K562 (cell line): ENCODE data around the gene WARS2. TPM values are rescaled to one million over a fixed set of nuclear protein-coding genes. Genes with fewer than 3 reads are reported as not detected.

Experiments
- ATAC-seq: fragments of 200-7000 bp; cut with Tn5 transposase; 3 replicates; pipeline ENCODE4 v1.9.1; 2020; ENCODE audit warnings: moderate library complexity
- BruUV-seq: library from RNA; stranded (reverse); fragments of 400-500 nt; replicated peaks from 2 replicates; lab custom pipeline; 2021; lab: Mats Ljungman, UMichigan
- CTCF ChIA-PET: fragments of 300-600 bp; formaldehyde crosslinking; extraction: SDS; loops from one replicate; lab custom pipeline; 2021; ENCODE audit warnings: low intra/inter-chr PET ratio; lab: Yijun Ruan, JAX
- POLR2A ChIA-PET: fragments of 300-600, 350-650 bp; sonication (Branson Sonifier 250); formaldehyde crosslinking; extraction: SDS; loops from one replicate; lab custom pipeline; 2021; ENCODE audit warnings: antibody characterized with exemption, inconsistent platforms; lab: Yijun Ruan, JAX
- DNase-seq, 4 experiments: peaks; one replicate each; pipeline versions ENCODE4 v3.0.0 to v3.0.0-alpha.2; 2011 to 2018; ENCODE audit warnings: low spot score in 3 of 4, mixed read lengths in 3 of 4; ENCODE audit errors: extremely low read depth in 1 of 4
- FAIRE-seq: peaks from 2 replicates; lab custom pipeline; 2011; peaks lifted over from hg19 to GRCh38; lab: Jason Lieb, UNC
- H2AFZ ChIP-seq: 2 replicates; pipeline ENCODE4 v1.6.0; 2011; ENCODE audit warnings: low read depth, low read length, control low read depth, inconsistent platforms
- H3K27ac ChIP-seq: fragments of 200-600 bp; 3 replicates; pipeline ENCODE4 v1.8.0; 2011; ENCODE audit warnings: low read depth, mild to moderate bottlenecking, control low read depth, inconsistent platforms, low read length, moderate library complexity, mixed read lengths; ENCODE audit errors: extremely low read depth
- H3K27me3 ChIP-seq, 2 experiments: fragments of 300-600 bp in 1 of 2; 2 replicates in 1 of 2; 3 replicates in 1 of 2; pipeline versions ENCODE4 v1.6.0 to v1.8.0; 2011; ENCODE audit warnings: inconsistent platforms in 2 of 2, low read length in 2 of 2, mild to moderate bottlenecking in 1 of 2, mixed read lengths in 1 of 2, moderate library complexity in 1 of 2; ENCODE audit not compliant: control insufficient read depth in 2 of 2, insufficient read depth in 2 of 2
- H3K36me3 ChIP-seq: fragments of 300-600 bp; 3 replicates; pipeline ENCODE4 v1.8.0; 2011; ENCODE audit warnings: mild to moderate bottlenecking, low read length, inconsistent platforms; ENCODE audit not compliant: control insufficient read depth, insufficient read depth
- H3K4me1 ChIP-seq, 2 experiments: fragments of 200-600 bp in 1 of 2; replicated peaks in 1 of 2; 2 replicates in 1 of 2; 3 replicates in 1 of 2; pipeline versions ENCODE4 v1.5.1 to v1.8.0; 2011; ENCODE audit warnings: inconsistent platforms in 2 of 2, low read length in 2 of 2, mild to moderate bottlenecking in 1 of 2, mixed read lengths in 1 of 2, moderate library complexity in 1 of 2; ENCODE audit not compliant: control insufficient read depth in 2 of 2, insufficient read depth in 2 of 2
- H3K4me2 ChIP-seq: 2 replicates; pipeline ENCODE4 v1.6.1; 2011; ENCODE audit warnings: low read length, control low read depth, inconsistent platforms, mixed read lengths; ENCODE audit not compliant: insufficient read depth
- H3K4me3 ChIP-seq: fragments of 200-600 bp; sonication (generic), shearing (Covaris generic); 2 replicates; pipeline ENCODE4 v1.5.1; 2016; ENCODE audit warnings: control low read depth, inconsistent platforms
- H3K79me2 ChIP-seq: fragments of 200-600 bp; 3 replicates; pipeline ENCODE4 v1.8.0; 2011; ENCODE audit warnings: low read length, inconsistent platforms; ENCODE audit not compliant: control insufficient read depth, insufficient read depth
- H3K9ac ChIP-seq, 2 experiments: 2 replicates each; pipeline versions ENCODE4 v1.6.0 to v1.6.1; 2011; ENCODE audit warnings: low read depth in 2 of 2, low read length in 2 of 2, control low read depth in 1 of 2, inconsistent platforms in 1 of 2, mild to moderate bottlenecking in 1 of 2, mixed read lengths in 1 of 2; ENCODE audit not compliant: insufficient read depth in 1 of 2
- H3K9me1 ChIP-seq: one replicate; pipeline ENCODE4 v1.6.0; 2011; ENCODE audit warnings: inconsistent platforms, mild to moderate bottlenecking, low read length, moderate library complexity; ENCODE audit not compliant: control insufficient read depth, insufficient read depth
- H3K9me3 ChIP-seq: replicated peaks from 2 replicates; pipeline ENCODE4 v1.5.1; 2011; ENCODE audit warnings: low read depth, low read length, inconsistent platforms; ENCODE audit not compliant: control insufficient read depth, insufficient read depth
- H4K20me1 ChIP-seq: replicated peaks from 2 replicates; pipeline ENCODE4 v1.6.1; 2011; ENCODE audit warnings: low read length, inconsistent platforms, mixed read lengths; ENCODE audit not compliant: control insufficient read depth, insufficient read depth
- BCL6 ChIP-seq: fragments of 250-450 bp; sonication (Bioruptor Pico); IDR thresholded peaks from 2 replicates; pipeline ENCODE4 v1.4.0; 2020
- CEBPG ChIP-seq, 3 experiments: fragments of 200-800 bp in 1 of 3; sonication (Bioruptor generic) in 1 of 3; sonication (generic) in 1 of 3; formaldehyde crosslinking in 1 of 3; IDR thresholded peaks in 2 of 3; conservative IDR thresholded peaks in 1 of 3; 2 replicates each; pipeline versions ENCODE4 v1.6.1 to v1.8.0; 2016 to 2022; ENCODE audit warnings: missing compliant biosample characterization in 2 of 3, missing genetic modification characterization in 2 of 3, mild to moderate bottlenecking in 1 of 3, missing genetic modification reagents in 1 of 3
- GABPA ChIP-seq: fragments of 200-800 bp; sonication (Bioruptor generic); conservative IDR thresholded peaks from 2 replicates; pipeline ENCODE4 v1.6.1; 2016; ENCODE audit warnings: low read depth, missing genetic modification characterization, missing compliant biosample characterization
- GATAD2B ChIP-seq: fragments of 450-650 bp; IDR thresholded peaks from 2 replicates; pipeline ENCODE4 v1.6.1; 2017; ENCODE audit warnings: mild to moderate bottlenecking, borderline replicate concordance
- HDAC6 ChIP-seq: IDR thresholded peaks from 2 replicates; pipeline ENCODE4 v1.6.1; 2012; ENCODE audit warnings: low read depth, mild to moderate bottlenecking, control low read depth, inconsistent platforms, low read length, moderate library complexity
- ILF3 ChIP-seq: fragments of 450-650 bp; IDR thresholded peaks from 2 replicates; pipeline ENCODE4 v1.6.1; 2018; ENCODE audit warnings: antibody characterized with exemption, mild to moderate bottlenecking, moderate library complexity, borderline replicate concordance
- LCOR ChIP-seq: sonication (generic); formaldehyde crosslinking; IDR thresholded peaks from 2 replicates; pipeline ENCODE4 v1.8.0; 2022; ENCODE audit warnings: mild to moderate bottlenecking, missing genetic modification reagents
- RBM34 ChIP-seq: fragments of 200-400 bp; formaldehyde crosslinking; IDR thresholded peaks from 2 replicates; pipeline ENCODE4 v1.6.1; 2018; ENCODE audit warnings: low read length, borderline replicate concordance; ENCODE audit not compliant: insufficient read depth
- SRF ChIP-seq, 2 experiments: fragments of 250-450, 450-650 bp in 1 of 2; sonication (Bioruptor Pico) in 1 of 2; sonication (generic) in 1 of 2; formaldehyde crosslinking; IDR thresholded peaks; 2 replicates each; pipeline versions ENCODE4 v1.5.0 to v1.5.1; 2020 to 2022; ENCODE audit warnings: mild to moderate bottlenecking in 1 of 2, missing genetic modification reagents in 1 of 2
- TBP ChIP-seq: optimal IDR thresholded peaks from 2 replicates; pipeline ENCODE3; 2011; ENCODE audit warnings: low read depth, low read length, improper control_type of control experiment
- TSC22D4 ChIP-seq: fragments of 450-650 bp; IDR thresholded peaks from 2 replicates; pipeline ENCODE4 v1.6.1; 2016; ENCODE audit warnings: missing genetic modification characterization, missing biosample characterization, control low read depth
- YBX1 ChIP-seq: fragments of 450-650 bp; IDR thresholded peaks from 2 replicates; pipeline ENCODE4 v1.7.1; 2016; ENCODE audit warnings: mild to moderate bottlenecking
- ZFP1 ChIP-seq: fragments of 450-650 bp; formaldehyde crosslinking; IDR thresholded peaks from 2 replicates; pipeline ENCODE4 v1.4.0; 2020; ENCODE audit warnings: mild to moderate bottlenecking, mixed read lengths
- WGBS: fragments of 100-300 bp; shearing (Covaris generic); methylation state at CpG from one replicate; pipeline ENCODE4 v1.1.6; 2016; ENCODE audit warnings: low coverage, mixed read lengths; ENCODE audit not compliant: insufficient coverage; ENCODE audit errors: missing lambda C conversion rate; 5-methylcytosine and 5-hydroxymethylcytosine counted together
- in situ Hi-C: fragments of 300-500 bp; cut with MboI; formaldehyde crosslinking; loops from 4 replicates; pipeline ENCODE4 v1.15.0; 2018; ENCODE audit warnings: inconsistent platforms, mixed read lengths
- intact Hi-C: fragments of 100-400 bp; cut with micrococcal nuclease; formaldehyde crosslinking; loops from 2 replicates; pipeline ENCODE4 v1.14.2; 2022
- polyA plus RNA-seq, 8 experiments: library from polyadenylated mRNA; depleted of rRNA in 4 of 8; stranded (reverse) in 5 of 8; unstranded in 3 of 8; fragments of >200 nt; fragmentation: Nextera tagmentation in 2 of 8; fragmentation: Illumina TruSeq in 1 of 8; extraction: Ambion mirVana in 2 of 8; extraction: Trizol in 1 of 8; gene quantifications; 2 replicates each; pipeline versions ENCODE4 v1.2.1 to v1.2.3, GENCODE V29; 2011 to 2014; ENCODE audit warnings: inconsistent platforms in 1 of 8, missing spikeins in 1 of 8
- total RNA-seq, 7 experiments: library from RNA; depleted of rRNA in 6 of 7; stranded (reverse); fragments of >200 nt in 6 of 7; fragmentation: Illumina TruSeq in 2 of 7; extraction: Trizol in 2 of 7; gene quantifications; 2 replicates each; pipeline versions ENCODE4 v1.2.1 to v1.2.3, GENCODE V29; 2011 to 2021; ENCODE audit warnings: low replicate concordance in 1 of 7

The WARS2 gene
- total and polyA plus RNA-seq, 9 of the 15 experiments (the other 6 are each of a cell fraction or from before 2014, with no cell fraction given) = 5.7 to 18.0 (median 16.9) TPM

DNA sequence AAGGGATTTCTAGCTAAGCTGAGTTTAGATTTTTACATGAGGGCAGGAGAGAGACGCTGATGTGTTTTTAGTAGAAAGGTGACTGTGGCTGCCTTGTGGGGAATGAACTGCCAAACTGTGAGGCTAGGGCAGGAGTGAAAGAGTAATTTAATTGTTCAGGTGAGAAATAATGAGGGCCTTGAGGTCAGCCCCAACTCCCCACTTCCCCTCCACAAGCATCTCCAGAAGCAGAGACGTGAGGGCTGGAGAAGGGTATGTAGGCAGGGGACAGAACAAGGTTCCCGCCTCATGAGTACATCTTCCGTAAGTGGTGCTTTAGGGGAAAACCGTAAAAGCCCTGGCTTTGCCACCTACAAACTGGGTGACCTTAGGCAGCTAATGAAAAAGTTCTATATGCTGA, 70.8 kb downstream of the WARS2 start:
- no peaks in the 10 kb centered on the region for H3K27me3 ChIP-seq
- 0 out of 2 replicates have a peak overlapping the region, but pooled peaks have one; percentile 29 for H2AFZ ChIP-seq
- H3K9ac ChIP-seq = no peak overlapping the region
- in situ Hi-C loops (no loop called here), intact Hi-C loops (no loop called here)
- FAIRE-seq (no peak), DNase-seq (no peak), ATAC-seq (peak; percentile 44)
- TF ChIP-seq TBP = no peak
- no peak for TF ChIP-seq HDAC6
- no peak for TF ChIP-seq GABPA (tag)
- no peak for TF ChIP-seq LCOR (CRISPR knock-in tag)
- no peak for TF ChIP-seq RBM34
- TF ChIP-seq ILF3 = no peak
- TF ChIP-seq TSC22D4 (tag) = no peak
- no peak for TF ChIP-seq ZFP1
- no peak for TF ChIP-seq SRF (CRISPR knock-in tag; IDR thresholded peaks at IDR 0.05)
- TF ChIP-seq YBX1 = no peak
- no peak for TF ChIP-seq GATAD2B
- no peak for TF ChIP-seq BCL6 (CRISPR knock-in tag)
- TF ChIP-seq CEBPG (CRISPR knock-in tag; IDR thresholded peaks at IDR 0.05) = no peak
- TF ChIP-seq CEBPG (tag; conservative IDR thresholded peaks at IDR 0.05 in 1 of 2, IDR thresholded peaks at IDR 0.05 in 1 of 2) = no peak
- H3K27ac ChIP-seq = no peak overlapping the region
- POLR2A ChIA-PET = interaction anchor here (1.2 to 1.6 kb wide), 3 partner anchors 11 to 70 kb away, joined by 4 to 9 read pairs (median 7); partner anchors contain the start of gene WARS2
- H3K36me3 ChIP-seq = no peaks in the 10 kb centered on the region
- no peaks in the 10 kb centered on the region for H3K9me3 ChIP-seq
- H3K9me1 ChIP-seq = no peaks in the 10 kb centered on the region
- H3K79me2 ChIP-seq = no peaks in the 10 kb centered on the region
- no peaks in the 10 kb centered on the region for H4K20me1 ChIP-seq
- no peak overlapping the region for H3K4me2 ChIP-seq
- no TSS peak for BruUV-seq
- 73% methylated on average over 5 of the region's 5 CpGs for WGBS
- H3K4me3 ChIP-seq = no peak overlapping the region
- H3K4me1 ChIP-seq = peaks cover 11 to 12% of the 10 kb centered on the region in 2 experiments; a peak in 4 of 5 replicates
- CTCF ChIA-PET = no interaction called here
